Spinal cord (tissue), 10 donors: Measurements from ENCODE around the gene PTPRG. TPM values are rescaled to one million over a fixed set of nuclear protein-coding genes. Genes with fewer than 3 reads are reported as not detected.

Experiments used
- DNase-seq, 6 donors: peaks; one replicate each; pipeline versions ENCODE4 v3.0.0 to v3.0.0-alpha.2; 2013 to 2015; ENCODE audit warnings: low spot score in 6 of 6, low read depth in 4 of 6
- H3K27ac ChIP-seq: one replicate; pipeline ENCODE4 v1.5.1; 2013; ENCODE audit warnings: low read depth, low read length, control low read depth
- H3K27me3 ChIP-seq: one replicate; pipeline ENCODE4 v1.6.1; 2013; ENCODE audit warnings: low read length; ENCODE audit not compliant: control insufficient read depth, insufficient read depth
- H3K36me3 ChIP-seq: one replicate; pipeline ENCODE4 v1.6.1; 2013; ENCODE audit warnings: low read length; ENCODE audit not compliant: control insufficient read depth, insufficient read depth
- H3K4me1 ChIP-seq: one replicate; pipeline ENCODE4 v1.6.1; 2013; ENCODE audit warnings: low read length; ENCODE audit not compliant: control insufficient read depth, insufficient read depth
- H3K4me3 ChIP-seq: one replicate; pipeline ENCODE4 v1.5.1; 2013; ENCODE audit warnings: low read depth, low read length, control low read depth
- H3K9me3 ChIP-seq: one replicate; pipeline ENCODE4 v1.6.1; 2013; ENCODE audit warnings: low read length; ENCODE audit not compliant: control insufficient read depth, insufficient read depth
- WGBS: methylation state at CpG from one replicate; pipeline ENCODE4 v1.1.5; 2013; ENCODE audit warnings: missing lambda C conversion rate; ENCODE audit not compliant: insufficient coverage; 5-methylcytosine and 5-hydroxymethylcytosine counted together
- polyA plus RNA-seq, 2 donors: library from polyadenylated mRNA; unstranded; fragments of 120-200 nt; gene quantifications; one replicate each; pipeline ENCODE4 v1.2.1, GENCODE V29; 2013; ENCODE audit not compliant: insufficient read length in 2 of 2
- total RNA-seq, 2 donors: library from RNA; depleted of rRNA in 1 of 2; stranded (reverse); fragments of 120-200 nt in 1 of 2; fragments of >200 nt in 1 of 2; gene quantifications; one replicate each; pipeline versions ENCODE4 v1.2.3 to v1.2.4, GENCODE V29; 2013 to 2014
- donor health status: healthy.

Gene PTPRG
- total and polyA plus RNA-seq, 4 donors = 29.2 to 106 (median 60.2) TPM

- H3K36me3 ChIP-seq = no peaks in the 10 kb centered on the region
- H3K27ac ChIP-seq = no peak overlapping the region
- H3K4me1 ChIP-seq = peaks cover 7% of the 10 kb centered on the region
- H3K4me3 ChIP-seq = no peak overlapping the region
- H3K27me3 ChIP-seq = no peaks in the 10 kb centered on the region
- whole genome bisulfite sequencing = no CpG with 5 or more reads among the region's 1 CpG
- DNase-seq = no peak
- H3K9me3 ChIP-seq = no peaks in the 10 kb centered on the region
Measured at GRCh38 chr3:62246985-62247384, 685.6 kb downstream of the PTPRG start.

DNA sequence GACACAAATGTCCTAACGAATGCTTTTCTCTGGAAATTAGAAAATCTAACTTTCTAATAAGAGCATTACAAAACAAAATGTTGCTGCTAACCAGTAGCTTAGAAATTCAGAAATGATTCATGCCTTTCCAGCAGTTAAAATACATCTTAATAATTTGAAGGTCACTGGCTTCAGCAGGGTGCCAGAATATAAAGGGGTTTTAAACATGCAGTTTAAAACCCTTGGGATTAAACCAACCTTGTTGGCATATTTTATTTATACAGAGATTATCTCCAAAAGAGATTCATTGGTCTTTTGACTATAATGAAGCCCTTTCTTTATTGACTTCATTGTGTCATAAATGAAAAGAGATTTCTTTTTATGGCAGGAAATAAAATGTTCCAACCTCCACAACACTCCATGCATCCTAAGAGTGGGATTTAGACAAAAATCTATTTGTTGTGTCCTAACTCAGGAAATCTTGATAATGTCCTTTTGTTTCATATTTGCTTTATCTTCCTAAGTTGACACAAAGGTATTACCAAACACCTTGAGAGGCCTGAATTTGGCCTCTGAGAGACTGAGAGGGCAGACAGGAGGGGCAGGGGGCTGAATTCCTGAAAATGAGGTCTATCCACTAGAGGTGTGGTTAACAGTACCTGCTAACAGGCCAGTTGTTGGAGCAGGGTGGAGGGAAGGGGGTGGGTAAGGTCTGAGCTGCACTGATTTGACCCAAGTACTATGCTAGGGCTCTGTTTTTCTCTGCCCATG lies 687.5 kb downstream of the PTPRG start:
- Histone ChIP-seq H3K27me3 (no peaks in the 10 kb centered on the region), H3K9me3 (no peaks in the 10 kb centered on the region), H3K27ac (no peak overlapping the region), H3K4me3 (no peak overlapping the region), H3K36me3 (no peaks in the 10 kb centered on the region), H3K4me1 (no peaks in the 10 kb centered on the region)
- no peak for DNase-seq
- WGBS = no CpG with 5 or more reads among the region's 1 CpG

GRCh38 chr3:62249484-62249776 lies 688.1 kb downstream of the PTPRG start:
- Histone ChIP-seq H3K9me3 (no peaks in the 10 kb centered on the region), H3K4me1 (no peaks in the 10 kb centered on the region), H3K36me3 (no peaks in the 10 kb centered on the region), H3K27ac (no peak overlapping the region), H3K4me3 (no peak overlapping the region), H3K27me3 (no peaks in the 10 kb centered on the region)
- DNase-seq = no peak
- WGBS = no CpG with 5 or more reads among the region's 1 CpG

- H3K27ac ChIP-seq = no peak overlapping the region
- H3K36me3 ChIP-seq = no peaks in the 10 kb centered on the region
- no peak overlapping the region for H3K4me3 ChIP-seq
- no peak for DNase-seq
- no peaks in the 10 kb centered on the region for H3K9me3 ChIP-seq
- WGBS = 100% methylated on average over 1 of the region's 2 CpGs
- no peaks in the 10 kb centered on the region for H3K27me3 ChIP-seq
- no peaks in the 10 kb centered on the region for H3K4me1 ChIP-seq
Measured at GRCh38 chr3:62249855-62250543, 688.6 kb downstream of the PTPRG start.

DNA sequence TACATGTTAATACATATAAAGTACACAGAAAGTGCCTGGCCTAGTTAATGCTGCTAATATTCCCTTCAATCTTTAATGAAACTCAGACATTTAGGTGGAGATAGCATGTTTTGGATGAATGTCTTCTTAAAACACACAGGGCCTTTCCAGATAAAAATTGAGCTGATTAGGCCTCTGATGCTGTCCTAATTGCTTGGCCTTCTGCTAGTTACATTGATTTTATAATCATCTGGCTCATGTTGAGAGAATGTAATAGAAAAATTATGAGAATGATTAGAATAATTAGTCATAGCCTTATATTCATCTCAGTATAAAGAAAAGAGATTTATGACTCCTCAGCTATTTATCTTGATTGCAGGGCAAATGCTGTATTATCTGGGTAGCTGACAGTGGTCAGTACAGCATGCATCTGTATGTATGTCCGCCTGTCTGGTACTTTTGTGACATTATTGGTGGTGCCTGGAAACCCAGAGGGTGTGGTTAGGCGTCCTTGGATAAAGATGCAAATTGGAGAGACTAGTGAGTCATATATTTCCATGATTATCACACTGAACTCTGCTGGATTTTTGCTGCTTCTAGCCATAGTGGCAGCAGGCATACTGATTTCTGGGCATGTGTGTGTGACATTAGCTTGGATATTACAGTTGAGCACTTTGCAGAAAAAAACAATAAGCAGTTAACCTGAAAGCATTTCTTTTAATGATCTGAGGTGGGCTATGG lies 691.2 kb downstream of the PTPRG start:
- Histone ChIP-seq H3K9me3 (no peaks in the 10 kb centered on the region), H3K36me3 (no peaks in the 10 kb centered on the region), H3K27ac (no peak overlapping the region), H3K27me3 (no peaks in the 10 kb centered on the region), H3K4me3 (no peak overlapping the region), H3K4me1 (no peaks in the 10 kb centered on the region)
- no CpG with 5 or more reads among the region's 2 CpGs for WGBS
- DNase-seq = peak in 1 of 6 donors; percentile 54

GRCh38 chr3:62253971-62254370 lies 692.6 kb downstream of the PTPRG start:
- H3K36me3 ChIP-seq = no peaks in the 10 kb centered on the region
- H3K27me3 ChIP-seq = no peaks in the 10 kb centered on the region
- H3K9me3 ChIP-seq = no peaks in the 10 kb centered on the region
- H3K4me3 ChIP-seq = no peak overlapping the region
- no peaks in the 10 kb centered on the region for H3K4me1 ChIP-seq
- no peak overlapping the region for H3K27ac ChIP-seq
- peak in 1 of 6 donors; percentile 72 for DNase-seq
- no CpG with 5 or more reads among the region's 3 CpGs for WGBS

GRCh38 chr3:62255758-62256157 lies 694.4 kb downstream of the PTPRG start:
- no peak overlapping the region for H3K4me3 ChIP-seq
- H3K4me1 ChIP-seq = no peaks in the 10 kb centered on the region
- DNase-seq = peak in 2 of 6 donors; percentile 28 to 88
- H3K36me3 ChIP-seq = no peaks in the 10 kb centered on the region
- H3K9me3 ChIP-seq = no peaks in the 10 kb centered on the region
- H3K27ac ChIP-seq = no peak overlapping the region
- 57% methylated on average over 1 of the region's 2 CpGs for WGBS
- H3K27me3 ChIP-seq = no peaks in the 10 kb centered on the region

DNA sequence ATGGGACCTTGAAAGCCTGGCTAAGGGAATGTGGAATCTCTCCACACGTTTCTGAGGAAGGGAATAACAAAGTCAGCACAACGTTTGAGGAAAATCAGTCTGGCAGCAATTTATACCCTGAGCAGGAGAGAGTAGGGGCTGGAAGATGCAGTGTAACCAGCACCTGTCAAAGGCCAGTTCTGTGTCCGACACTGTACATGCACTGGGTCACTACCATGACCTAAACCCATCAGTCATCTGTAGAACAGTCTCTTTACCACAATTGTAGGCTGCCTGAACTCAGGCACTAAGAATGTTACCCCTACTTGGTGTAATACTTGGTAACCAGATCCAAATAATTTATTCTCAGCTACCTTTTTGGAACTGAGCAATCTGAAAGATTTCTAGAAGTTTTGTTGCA lies 698.6 kb downstream of the PTPRG start:
- no peaks in the 10 kb centered on the region for H3K27me3 ChIP-seq
- 75% methylated on average over 3 of the region's 3 CpGs for WGBS
- H3K4me1 ChIP-seq = no peaks in the 10 kb centered on the region
- H3K36me3 ChIP-seq = peaks cover 7% of the 10 kb centered on the region
- H3K27ac ChIP-seq = no peak overlapping the region
- H3K9me3 ChIP-seq = no peaks in the 10 kb centered on the region
- H3K4me3 ChIP-seq = no peak overlapping the region
- no peak for DNase-seq

DNA sequence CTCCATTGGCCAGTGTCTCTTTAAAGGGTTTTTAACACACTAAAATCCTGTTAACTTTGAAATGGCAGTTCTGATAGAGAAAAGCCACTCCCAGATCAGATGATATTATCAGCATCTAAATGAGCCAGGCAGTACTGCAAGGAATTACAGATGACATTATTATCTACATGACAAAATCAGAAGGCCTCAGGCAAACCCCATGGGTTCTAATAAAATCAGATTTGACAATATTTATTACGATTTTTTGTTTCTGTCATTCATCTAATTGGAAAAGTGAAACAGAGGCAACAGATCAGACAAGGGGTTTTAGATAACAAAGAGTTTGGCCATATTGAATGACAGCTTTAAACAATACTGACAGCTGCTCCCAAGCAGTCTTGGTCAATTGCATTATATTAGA lies 699.3 kb downstream of the PTPRG start:
- no CpG with 5 or more reads among the region's 1 CpG for WGBS
- no peak for DNase-seq
- Histone ChIP-seq H3K27me3 (no peaks in the 10 kb centered on the region), H3K27ac (no peak overlapping the region), H3K4me3 (no peak overlapping the region), H3K9me3 (no peaks in the 10 kb centered on the region), H3K4me1 (no peaks in the 10 kb centered on the region), H3K36me3 (peaks cover 7% of the 10 kb centered on the region)
